ENCODE measurements around the gene PRRG4.
A peak's percentile ranks its signal among the peaks of the same experiment; 100 is the strongest.

Gene PRRG4

GRCh38 chr11:32792948-32793475 is 36.7 kb upstream of the PRRG4 start:
- H3K27ac ChIP-seq (ENCODE audit: low read length) = peak overlapping the region; percentile 57; the same call in 1 of the 2 replicates
- H3K79me2 ChIP-seq (ENCODE audit: insufficient read depth, low read length) = no peaks in the 10 kb centered on the region
- no peaks in the 10 kb centered on the region for H3K27me3 ChIP-seq (ENCODE audit: insufficient read depth, low read length, poor library complexity)
- peak overlapping the region; percentile 39 for H3K9ac ChIP-seq (ENCODE audit: low read depth, low read length)
- peak overlapping the region in 1 of 2 experiments; percentile 34; a peak in 2 of 4 replicates for H3K4me3 ChIP-seq (ENCODE audit: low read depth in 1 of 2, low read length in 2 of 2)
- ATAC-seq (ENCODE audit: insufficient read depth, low read depth) = peak; percentile 91
- H3K9me3 ChIP-seq (ENCODE audit: insufficient read depth, low read length, severe bottlenecking) = no peaks in the 10 kb centered on the region
- DNase-seq = peak; percentile 77
- no peaks in the 10 kb centered on the region for H3K36me3 ChIP-seq (ENCODE audit: insufficient read depth, low read length)
- peak; percentile 84 for TF ChIP-seq CTCF (IDR thresholded peaks at IDR 0.05; ENCODE audit: borderline replicate concordance, extremely low read depth, low read length, poor library complexity, severe bottlenecking)
- TF ChIP-seq EZH2 (IDR thresholded peaks at IDR 0.05; ENCODE audit: borderline replicate concordance, low read depth, low read length, severe bottlenecking) = no peak
- H2AFZ ChIP-seq (ENCODE audit: low read depth, low read length) = peak overlapping the region; percentile 79
- no peaks in the 10 kb centered on the region for H4K20me1 ChIP-seq (ENCODE audit: insufficient read depth, low read length)
- peaks cover 10% of the 10 kb centered on the region for H3K4me1 ChIP-seq (ENCODE audit: insufficient read depth, low read length)
- peak overlapping the region; percentile 44 for H3K4me2 ChIP-seq (ENCODE audit: insufficient read depth, low read length)

GRCh38 chr11:32794439-32794838 is 35.3 kb upstream of the PRRG4 start, which contains the start of gene CCDC73:
Gene CCDC73, minus strand, starts transcription at chr11:32794662. Its CDS starts 34,419 bp downstream, at chr11:32760243.
- Histone ChIP-seq H3K79me2 (ENCODE audit: insufficient read depth, low read length) (no peaks in the 10 kb centered on the region), H3K4me2 (ENCODE audit: insufficient read depth, low read length) (no peak within 1 kb of the TSS), H3K27me3 (ENCODE audit: insufficient read depth, low read length, poor library complexity) (no peaks in the 10 kb centered on the region), H3K9me3 (ENCODE audit: insufficient read depth, low read length, severe bottlenecking) (no peaks in the 10 kb centered on the region), H3K27ac (ENCODE audit: low read length) (no peak within 1 kb of the TSS), H2AFZ (ENCODE audit: low read depth, low read length) (no peak within 1 kb of the TSS), H4K20me1 (ENCODE audit: insufficient read depth, low read length) (no peaks in the 10 kb centered on the region), H3K4me3 (ENCODE audit: low read depth in 1 of 2, low read length in 2 of 2) (no peak within 1 kb of the TSS), H3K4me1 (ENCODE audit: insufficient read depth, low read length) (peaks cover 10% of the 10 kb centered on the region), H3K36me3 (ENCODE audit: insufficient read depth, low read length) (no peaks in the 10 kb centered on the region), H3K9ac (ENCODE audit: low read depth, low read length) (no peak within 1 kb of the TSS)
- ATAC-seq (ENCODE audit: insufficient read depth, low read depth) = no peak
- no peak for DNase-seq
- TF ChIP-seq EZH2 (IDR thresholded peaks at IDR 0.05; ENCODE audit: borderline replicate concordance, low read depth, low read length, severe bottlenecking) (no peak), CTCF (IDR thresholded peaks at IDR 0.05; ENCODE audit: borderline replicate concordance, extremely low read depth, low read length, poor library complexity, severe bottlenecking) (no peak)

DNA sequence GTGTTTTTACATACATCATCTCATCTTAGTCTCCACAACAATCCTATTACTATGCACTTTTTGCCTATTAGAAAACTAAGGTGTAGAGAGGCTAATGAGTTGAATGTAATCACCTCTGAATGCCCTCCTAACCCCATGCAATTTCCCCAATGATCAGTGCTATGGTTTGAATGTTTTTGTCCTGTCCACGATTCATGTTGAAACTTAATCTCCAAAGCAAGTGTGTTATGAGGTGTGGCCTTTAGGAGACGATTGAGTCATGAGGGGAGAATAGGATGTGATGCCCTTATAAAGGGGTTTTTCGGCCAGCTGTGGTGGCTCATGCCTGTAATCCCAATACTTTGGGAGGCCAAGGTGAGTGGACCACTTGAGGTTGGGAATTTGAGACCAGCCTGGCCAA is 33.3 kb upstream of the PRRG4 start:
- ATAC-seq (ENCODE audit: insufficient read depth, low read depth) = no peak
- no peak overlapping the region for H3K27ac ChIP-seq (ENCODE audit: low read length)
- H3K9me3 ChIP-seq (ENCODE audit: insufficient read depth, low read length, severe bottlenecking) = no peaks in the 10 kb centered on the region
- no peak overlapping the region for H2AFZ ChIP-seq (ENCODE audit: low read depth, low read length)
- peaks cover 10% of the 10 kb centered on the region for H3K4me1 ChIP-seq (ENCODE audit: insufficient read depth, low read length)
- H3K4me3 ChIP-seq (ENCODE audit: low read depth in 1 of 2, low read length in 2 of 2) = no peak overlapping the region
- TF ChIP-seq CTCF (IDR thresholded peaks at IDR 0.05; ENCODE audit: borderline replicate concordance, extremely low read depth, low read length, poor library complexity, severe bottlenecking) = no peak
- no peak for TF ChIP-seq EZH2 (IDR thresholded peaks at IDR 0.05; ENCODE audit: borderline replicate concordance, low read depth, low read length, severe bottlenecking)
- DNase-seq = no peak
- H4K20me1 ChIP-seq (ENCODE audit: insufficient read depth, low read length) = no peaks in the 10 kb centered on the region
- H3K9ac ChIP-seq (ENCODE audit: low read depth, low read length) = no peak overlapping the region
- H3K79me2 ChIP-seq (ENCODE audit: insufficient read depth, low read length) = no peaks in the 10 kb centered on the region
- H3K27me3 ChIP-seq (ENCODE audit: insufficient read depth, low read length, poor library complexity) = no peaks in the 10 kb centered on the region
- H3K4me2 ChIP-seq (ENCODE audit: insufficient read depth, low read length) = no peak overlapping the region
- no peaks in the 10 kb centered on the region for H3K36me3 ChIP-seq (ENCODE audit: insufficient read depth, low read length)
